Activated T-helper 1 cell treated with Interleukin-2 at 50 U/mL for 16 hours (primary cell): ENCODE results near the gene PCGF6.
A peak's percentile ranks its signal among the peaks of the same experiment; 100 is the strongest.
"Not testable (repeated sequence)": the region's sequence is repeated elsewhere in the genome, so short reads cannot be mapped to it uniquely, and the experiment has no call there.

Source experiments
- DNase-seq: peaks from one replicate; pipeline ENCODE4 v3.0.0-alpha.2; 2020; ENCODE audit warnings: low read depth

PCGF6 gene

GRCh38 chr10:103316087-103316486, 34.9 kb downstream of the PCGF6 start:
- DNase-seq = no peak

DNA sequence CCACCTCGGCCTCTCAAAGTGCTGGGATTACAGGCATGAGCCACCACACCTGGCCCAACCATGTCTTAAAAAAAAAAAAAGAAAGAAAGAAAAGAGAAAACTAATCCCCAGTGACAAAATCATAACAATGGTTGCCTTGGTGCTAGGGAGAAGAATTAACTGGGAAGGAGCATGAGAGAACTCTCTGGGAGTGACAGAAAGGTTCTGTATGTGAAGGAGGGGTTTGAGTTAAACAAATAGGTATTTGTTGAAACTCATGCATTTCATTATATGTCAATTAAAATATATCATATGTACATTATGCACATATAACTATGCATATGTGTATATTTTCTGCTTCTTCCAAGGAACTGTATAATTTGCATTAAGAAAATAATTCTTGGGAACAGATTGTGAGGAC, 40.7 kb downstream of the PCGF6 start:
- no peak for DNase-seq

- DNase-seq = no peak
Observed at GRCh38 chr10:103307594-103307993, 43.3 kb downstream of the PCGF6 start.

DNA sequence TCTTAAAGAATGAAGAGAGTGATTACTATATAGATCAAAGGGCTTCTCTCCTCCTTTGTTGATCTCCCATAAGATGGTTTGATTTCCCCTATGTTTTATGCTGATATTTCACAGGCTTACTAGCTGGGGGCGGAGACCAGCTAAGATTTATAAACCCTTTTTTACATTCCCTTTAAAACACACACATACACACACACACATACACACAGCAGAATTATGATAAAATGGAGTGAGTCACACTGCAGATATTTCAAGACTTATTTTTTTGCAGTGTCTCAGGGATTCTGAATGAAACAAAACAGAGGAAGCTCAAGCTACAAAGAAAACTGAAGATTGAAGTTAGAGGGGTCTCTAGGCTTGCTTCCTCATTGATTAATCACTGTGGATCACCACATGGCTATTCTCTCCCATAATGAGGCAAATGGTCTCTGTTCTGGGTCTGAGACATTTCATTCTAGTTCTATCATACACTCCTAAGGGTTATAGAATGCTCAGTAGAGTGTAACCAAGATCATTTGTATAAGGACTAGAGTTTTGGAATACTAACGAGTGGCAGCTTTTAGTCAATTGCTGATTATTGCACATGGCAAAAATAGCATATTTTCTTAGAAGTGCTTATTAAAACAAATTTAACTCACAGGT, 55.4 kb downstream of the PCGF6 start:
- DNase-seq = no peak

- DNase-seq = no peak
Observed at GRCh38 chr10:103291588-103291987, 59.4 kb downstream of the PCGF6 start.

GRCh38 chr10:103287992-103288391, 62.9 kb downstream of the PCGF6 start:
- no peak for DNase-seq

GRCh38 chr10:103284170-103284569, 66.8 kb downstream of the PCGF6 start:
- DNase-seq = no peak

- no peak for DNase-seq
Observed at GRCh38 chr10:103282961-103283360, 68.0 kb downstream of the PCGF6 start.

DNA sequence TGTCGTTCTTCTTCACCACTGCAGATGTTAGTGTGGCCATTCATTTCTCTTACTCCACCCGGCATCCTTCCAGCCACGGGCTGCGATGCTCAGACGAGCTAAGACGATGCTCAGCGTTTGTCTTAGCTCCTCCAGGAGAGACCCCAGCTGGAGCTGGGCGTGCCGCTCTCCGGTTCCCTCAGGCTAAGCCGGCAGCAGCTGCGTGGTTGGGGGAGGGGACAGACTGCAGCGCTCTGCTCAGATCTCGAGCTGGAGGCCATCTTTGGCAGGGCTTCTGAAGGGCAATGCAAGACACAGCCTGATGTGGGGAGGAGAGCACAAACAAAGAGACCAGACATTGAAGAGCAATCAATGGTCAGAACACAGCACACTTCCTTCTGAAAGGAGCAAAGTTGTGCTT, 69.2 kb downstream of the PCGF6 start:
- no peak for DNase-seq

- no peak for DNase-seq
Observed at GRCh38 chr10:103280506-103280905, 70.4 kb downstream of the PCGF6 start.

- DNase-seq = no peak
Observed at GRCh38 chr10:103280031-103280430, 70.9 kb downstream of the PCGF6 start.

- peak; percentile 5 for DNase-seq
Observed at GRCh38 chr10:103278862-103279298, 72.1 kb downstream of the PCGF6 start.

GRCh38 chr10:103278537-103278823, 72.5 kb downstream of the PCGF6 start:
- DNase-seq = no peak

- no peak for DNase-seq
Observed at GRCh38 chr10:103277713-103278536, 73.0 kb downstream of the PCGF6 start.

DNA sequence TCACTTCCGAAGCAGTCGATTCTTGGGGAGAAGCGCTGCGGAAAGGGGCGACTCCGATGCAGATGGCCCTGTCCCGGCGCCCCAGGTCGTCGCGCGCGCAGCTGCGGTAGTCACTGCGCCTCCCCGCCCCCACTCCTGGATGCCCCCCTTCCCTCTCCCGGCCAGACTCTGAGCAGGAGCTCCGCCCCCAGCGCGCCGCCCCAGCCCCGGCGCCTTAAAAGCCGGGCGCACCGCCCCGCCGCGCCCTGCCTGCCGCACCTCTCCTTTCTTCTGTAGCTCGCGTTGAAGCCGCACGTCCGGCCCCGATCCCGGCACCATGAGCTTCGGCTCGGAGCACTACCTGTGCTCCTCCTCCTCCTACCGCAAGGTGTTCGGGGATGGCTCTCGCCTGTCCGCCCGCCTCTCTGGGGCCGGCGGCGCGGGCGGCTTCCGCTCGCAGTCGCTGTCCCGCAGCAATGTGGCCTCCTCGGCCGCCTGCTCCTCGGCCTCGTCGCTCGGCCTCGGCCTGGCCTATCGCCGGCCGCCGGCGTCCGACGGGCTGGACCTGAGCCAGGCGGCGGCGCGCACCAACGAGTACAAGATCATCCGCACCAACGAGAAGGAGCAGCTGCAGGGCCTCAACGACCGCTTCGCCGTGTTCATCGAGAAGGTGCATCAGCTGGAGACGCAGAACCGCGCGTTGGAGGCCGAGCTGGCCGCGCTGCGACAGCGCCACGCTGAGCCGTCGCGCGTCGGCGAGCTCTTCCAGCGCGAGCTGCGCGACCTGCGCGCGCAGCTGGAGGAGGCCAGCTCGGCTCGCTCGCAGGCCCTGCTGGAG, 73.8 kb downstream of the PCGF6 start, which contains the start of gene INA:
Gene INA (plus strand): TSS at position 243 of the 817 bp plus-strand sequence. CDS start 74 bp downstream, at position 317.
- no peak for DNase-seq

DNA sequence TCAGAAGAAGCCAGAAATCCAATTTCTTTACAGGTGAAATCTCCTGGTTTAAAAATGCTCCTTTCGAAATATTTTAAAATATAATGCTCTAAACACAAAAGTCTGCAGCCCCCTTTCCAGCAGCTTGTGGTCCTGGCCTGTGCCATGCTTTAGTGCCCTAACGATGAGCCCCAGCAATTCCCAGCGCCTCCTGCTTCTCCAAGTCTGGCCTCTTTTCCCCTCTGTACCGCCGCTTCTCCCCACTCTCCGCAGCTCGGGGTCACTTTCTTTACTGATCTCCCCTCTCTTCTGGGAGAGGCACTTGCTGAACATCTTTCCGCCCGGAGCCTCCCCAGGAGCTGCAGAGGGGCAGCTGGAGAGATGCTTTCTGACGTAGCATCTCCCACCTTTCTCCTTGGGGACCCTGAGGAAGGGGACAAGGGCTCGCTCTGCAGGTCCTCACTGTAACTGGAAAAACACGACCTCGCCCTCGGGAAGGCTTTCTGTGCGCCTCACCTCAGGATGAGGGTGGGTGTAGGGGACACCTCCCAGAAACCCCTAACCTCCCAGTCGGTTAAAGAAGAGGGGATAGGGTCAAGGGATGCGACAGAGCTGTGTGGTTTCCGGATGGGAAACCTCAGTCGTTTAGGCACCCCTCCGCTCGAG, 74.6 kb downstream of the PCGF6 start:
- DNase-seq = no peak

- no peak for DNase-seq
Observed at GRCh38 chr10:103273041-103273441, 77.9 kb downstream of the PCGF6 start.

DNA sequence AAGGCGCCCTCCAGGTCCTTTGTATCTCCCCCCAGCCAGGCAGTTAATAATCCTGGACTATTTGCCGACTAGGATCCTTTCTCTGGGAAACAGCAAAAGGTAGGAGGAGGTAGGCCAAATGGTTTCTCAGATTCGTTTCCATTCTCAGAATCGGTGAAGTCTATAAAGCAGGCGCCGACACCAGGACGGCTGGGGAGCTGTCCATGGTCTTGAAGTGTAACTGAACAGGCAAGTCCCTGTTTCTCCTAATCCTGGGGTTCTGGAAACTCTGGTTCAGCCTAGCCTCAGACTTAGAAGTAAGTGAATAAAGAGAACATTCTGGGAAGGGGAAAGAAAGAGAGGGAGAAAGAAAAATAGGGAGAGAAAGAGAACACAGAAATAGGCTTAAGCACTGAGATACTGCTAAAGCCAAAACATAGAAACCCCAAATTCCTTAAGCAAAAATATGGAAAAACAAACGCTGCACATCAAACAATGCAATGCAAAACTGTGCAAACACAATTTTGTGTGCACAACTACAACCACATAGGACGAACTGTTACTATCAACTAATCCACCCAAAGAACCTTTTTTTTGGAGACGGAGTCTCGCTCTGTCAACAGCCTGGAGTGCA, 85.1 kb downstream of the PCGF6 start:
- no peak for DNase-seq

GRCh38 chr10:103262229-103262628, 88.7 kb downstream of the PCGF6 start:
- no peak for DNase-seq

GRCh38 chr10:103259989-103260388, 91.0 kb downstream of the PCGF6 start:
- DNase-seq = no peak

GRCh38 chr10:103258928-103259327, 92.0 kb downstream of the PCGF6 start:
- DNase-seq = not testable (repeated sequence)

- DNase-seq = no peak
Observed at GRCh38 chr10:103257812-103258211, 93.1 kb downstream of the PCGF6 start.
